OCI-LY1 (cell line): ENCODE data around the gene PNPLA8.

ENCODE experiments used
- H2AFZ ChIP-seq: fragments of 200-600 bp; sonication (generic), shearing (Covaris generic); 2 replicates; pipeline ENCODE4 v1.6.0; 2014; ENCODE audit warnings: antibody characterized with exemption, mild to moderate bottlenecking, low read length
- H3F3A ChIP-seq: fragments of 200-600 bp; sonication (generic), shearing (Covaris generic); 2 replicates; pipeline ENCODE4 v1.6.0; 2014; ENCODE audit warnings: mild to moderate bottlenecking, antibody characterized with exemption, low read length, moderate library complexity; ENCODE audit not compliant: insufficient read depth
- H3K27ac ChIP-seq: fragments of 200-600 bp; sonication (generic); 2 replicates; pipeline ENCODE4 v1.5.1; 2014; ENCODE audit warnings: low read length, mixed run types, mild to moderate bottlenecking, low read depth; ENCODE audit not compliant: poor library complexity, severe bottlenecking
- H3K27me3 ChIP-seq: fragments of 200-600 bp; sonication (generic); 2 replicates; pipeline ENCODE4 v1.6.0; 2014; ENCODE audit warnings: antibody characterized with exemption, mild to moderate bottlenecking, low read length, moderate library complexity; ENCODE audit not compliant: insufficient read depth
- H3K36me3 ChIP-seq: fragments of 200-600 bp; sonication (generic); 2 replicates; pipeline ENCODE4 v1.6.1; 2014; ENCODE audit warnings: mild to moderate bottlenecking, antibody characterized with exemption, low read length, moderate library complexity, mixed read lengths; ENCODE audit not compliant: insufficient read depth
- H3K4me1 ChIP-seq: fragments of 200-600 bp; sonication (generic); 2 replicates; pipeline ENCODE4 v1.5.1; 2014; ENCODE audit warnings: mild to moderate bottlenecking, low read length, moderate library complexity; ENCODE audit not compliant: insufficient read depth, severe bottlenecking
- H3K4me2 ChIP-seq: fragments of 200-600 bp; sonication (generic), shearing (Covaris generic); 2 replicates; pipeline ENCODE4 v1.6.1; 2014; ENCODE audit warnings: low read length
- H3K4me3 ChIP-seq: fragments of 200-600 bp; sonication (generic); 2 replicates; pipeline ENCODE4 v1.5.1; 2014; ENCODE audit warnings: low read length, low read depth, mild to moderate bottlenecking, mixed read lengths; ENCODE audit not compliant: poor library complexity, severe bottlenecking
- H3K79me2 ChIP-seq: fragments of 200-600 bp; shearing (Covaris generic); 2 replicates; pipeline ENCODE4 v1.6.1; 2016; ENCODE audit warnings: mixed run types, low read length, mixed read lengths; ENCODE audit not compliant: insufficient read depth
- H3K9ac ChIP-seq: fragments of 200-600 bp; sonication (generic), shearing (Covaris generic); 2 replicates; pipeline ENCODE4 v1.6.1; 2014; ENCODE audit warnings: mild to moderate bottlenecking, low read length, mixed read lengths
- H3K9me2 ChIP-seq: fragments of 200-600 bp; sonication (generic), shearing (Covaris generic); 2 replicates; pipeline ENCODE4 v1.6.1; 2014; ENCODE audit warnings: low read depth, mild to moderate bottlenecking, low read length, mixed read lengths
- H3K9me3 ChIP-seq: fragments of 200-600 bp; shearing (Covaris generic); 2 replicates; pipeline ENCODE4 v1.6.1; 2014; ENCODE audit warnings: low read length, mixed read lengths
- H4K20me1 ChIP-seq: fragments of 200-600 bp; sonication (generic), shearing (Covaris generic); 2 replicates; pipeline ENCODE4 v1.6.0; 2016; ENCODE audit warnings: mild to moderate bottlenecking, low read length; ENCODE audit not compliant: insufficient read depth
- EZH2 ChIP-seq: fragments of 200-600 bp; sonication (generic), shearing (Covaris generic); IDR thresholded peaks from 2 replicates; pipeline ENCODE4 v1.8.0; 2017; ENCODE audit warnings: borderline replicate concordance, mixed run types, mild to moderate bottlenecking, antibody characterized with exemption, low read length, moderate library complexity, mixed read lengths
- TF ChIP-seq, protein P1 (sequence below): fragments of 200-600 bp; sonication (generic), shearing (Covaris generic); IDR thresholded peaks from 2 replicates; pipeline ENCODE4 v1.5.1; 2017; ENCODE audit warnings: mild to moderate bottlenecking, antibody characterized with exemption, low read length, moderate library complexity, mixed read lengths

The PNPLA8 gene

DNA sequence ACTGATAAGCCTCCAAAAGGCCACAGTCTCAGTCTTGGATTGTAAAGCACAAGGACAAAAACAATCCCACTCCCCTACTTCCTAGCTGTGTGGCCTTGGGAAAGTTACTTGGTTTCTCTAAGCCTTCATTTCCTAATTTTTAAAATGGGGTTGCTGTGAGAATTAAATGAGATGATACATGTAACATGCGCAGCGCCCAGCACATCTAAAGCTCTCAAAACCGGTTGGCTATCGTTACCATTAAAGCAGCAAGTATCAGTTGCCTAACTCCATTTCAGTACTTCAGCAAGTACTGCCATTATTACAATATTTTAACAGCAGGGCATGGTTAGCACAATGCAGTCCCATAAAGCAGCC is 71.6 kb downstream of the PNPLA8 start:
- Histone ChIP-seq H3K79me2 (no peaks in the 10 kb centered on the region), H3K4me3 (no peak overlapping the region), H3K9me3 (no peaks in the 10 kb centered on the region), H3K4me2 (no peak overlapping the region), H3F3A (no peaks in the 10 kb centered on the region), H3K9me2 (no peaks in the 10 kb centered on the region), H2AFZ (no peak overlapping the region), H3K27ac (no peak overlapping the region), H3K9ac (no peak overlapping the region), H4K20me1 (no peaks in the 10 kb centered on the region), H3K27me3 (no peaks in the 10 kb centered on the region), H3K4me1 (peaks cover 5% of the 10 kb centered on the region), H3K36me3 (no peaks in the 10 kb centered on the region)
- TF ChIP-seq EZH2: no peak

DNA sequence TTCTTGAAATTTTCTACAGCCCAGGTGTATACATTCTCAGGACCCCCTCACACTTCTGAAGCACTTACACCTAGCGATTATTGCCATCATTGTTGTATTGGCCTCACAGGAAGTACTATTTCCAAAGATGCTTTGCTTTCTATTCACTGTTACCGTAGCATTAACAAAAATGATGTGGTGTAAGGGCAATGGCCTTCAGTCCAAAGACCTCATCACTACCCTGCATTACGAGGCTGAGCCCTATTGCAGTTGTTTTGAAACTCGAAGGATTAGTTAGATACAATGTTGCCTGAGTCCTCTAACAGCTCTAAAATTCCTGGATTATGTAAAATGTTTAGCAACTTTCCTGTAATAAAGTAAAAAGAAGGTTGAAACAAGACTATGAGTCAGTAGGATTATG is 72.6 kb downstream of the PNPLA8 start:
- H3K27me3 ChIP-seq: no peaks in the 10 kb centered on the region
- TF ChIP-seq EZH2: no peak
- TF ChIP-seq, protein P1, sequence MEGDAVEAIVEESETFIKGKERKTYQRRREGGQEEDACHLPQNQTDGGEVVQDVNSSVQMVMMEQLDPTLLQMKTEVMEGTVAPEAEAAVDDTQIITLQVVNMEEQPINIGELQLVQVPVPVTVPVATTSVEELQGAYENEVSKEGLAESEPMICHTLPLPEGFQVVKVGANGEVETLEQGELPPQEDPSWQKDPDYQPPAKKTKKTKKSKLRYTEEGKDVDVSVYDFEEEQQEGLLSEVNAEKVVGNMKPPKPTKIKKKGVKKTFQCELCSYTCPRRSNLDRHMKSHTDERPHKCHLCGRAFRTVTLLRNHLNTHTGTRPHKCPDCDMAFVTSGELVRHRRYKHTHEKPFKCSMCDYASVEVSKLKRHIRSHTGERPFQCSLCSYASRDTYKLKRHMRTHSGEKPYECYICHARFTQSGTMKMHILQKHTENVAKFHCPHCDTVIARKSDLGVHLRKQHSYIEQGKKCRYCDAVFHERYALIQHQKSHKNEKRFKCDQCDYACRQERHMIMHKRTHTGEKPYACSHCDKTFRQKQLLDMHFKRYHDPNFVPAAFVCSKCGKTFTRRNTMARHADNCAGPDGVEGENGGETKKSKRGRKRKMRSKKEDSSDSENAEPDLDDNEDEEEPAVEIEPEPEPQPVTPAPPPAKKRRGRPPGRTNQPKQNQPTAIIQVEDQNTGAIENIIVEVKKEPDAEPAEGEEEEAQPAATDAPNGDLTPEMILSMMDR: no peak
- H4K20me1 ChIP-seq: no peaks in the 10 kb centered on the region
- no peaks in the 10 kb centered on the region for H3K36me3 ChIP-seq
- no peaks in the 10 kb centered on the region for H3K9me2 ChIP-seq
- H3K4me2 ChIP-seq: no peak overlapping the region
- no peaks in the 10 kb centered on the region for H3F3A ChIP-seq
- no peaks in the 10 kb centered on the region for H3K9me3 ChIP-seq
- H2AFZ ChIP-seq: no peak overlapping the region
- no peak overlapping the region for H3K27ac ChIP-seq
- H3K4me3 ChIP-seq: no peak overlapping the region
- no peak overlapping the region for H3K9ac ChIP-seq
- peaks cover 5% of the 10 kb centered on the region for H3K4me1 ChIP-seq
- no peaks in the 10 kb centered on the region for H3K79me2 ChIP-seq

DNA sequence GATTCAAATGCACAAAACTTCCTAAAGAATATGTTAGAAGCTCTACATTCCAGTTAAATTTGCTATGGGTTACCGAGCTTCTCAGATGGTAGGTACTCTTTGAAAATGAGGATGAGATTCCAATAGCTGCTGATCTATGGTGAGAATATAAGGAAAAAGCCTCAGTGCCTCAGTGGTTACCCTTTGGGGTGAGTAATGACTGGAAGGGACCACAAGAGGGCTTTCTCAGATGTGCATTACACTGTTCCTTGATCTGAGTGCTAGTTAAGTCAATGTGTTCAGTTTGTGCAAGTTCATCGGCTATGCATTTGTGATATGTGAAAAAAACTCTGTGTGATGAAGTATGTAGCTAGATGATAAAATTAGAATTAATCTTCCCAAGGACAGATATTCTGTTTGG is 73.2 kb downstream of the PNPLA8 start:
- Histone ChIP-seq H4K20me1 (no peaks in the 10 kb centered on the region), H3K4me1 (peaks cover 5% of the 10 kb centered on the region), H3K79me2 (no peaks in the 10 kb centered on the region), H3K27me3 (no peaks in the 10 kb centered on the region), H3K9me3 (no peaks in the 10 kb centered on the region), H3K9ac (no peak overlapping the region), H3K9me2 (no peaks in the 10 kb centered on the region), H3K27ac (no peak overlapping the region), H3K4me2 (no peak overlapping the region), H2AFZ (no peak overlapping the region), H3F3A (no peaks in the 10 kb centered on the region), H3K4me3 (no peak overlapping the region), H3K36me3 (no peaks in the 10 kb centered on the region)
- TF ChIP-seq, protein P1: peak; percentile 78
- TF ChIP-seq EZH2: no peak

DNA sequence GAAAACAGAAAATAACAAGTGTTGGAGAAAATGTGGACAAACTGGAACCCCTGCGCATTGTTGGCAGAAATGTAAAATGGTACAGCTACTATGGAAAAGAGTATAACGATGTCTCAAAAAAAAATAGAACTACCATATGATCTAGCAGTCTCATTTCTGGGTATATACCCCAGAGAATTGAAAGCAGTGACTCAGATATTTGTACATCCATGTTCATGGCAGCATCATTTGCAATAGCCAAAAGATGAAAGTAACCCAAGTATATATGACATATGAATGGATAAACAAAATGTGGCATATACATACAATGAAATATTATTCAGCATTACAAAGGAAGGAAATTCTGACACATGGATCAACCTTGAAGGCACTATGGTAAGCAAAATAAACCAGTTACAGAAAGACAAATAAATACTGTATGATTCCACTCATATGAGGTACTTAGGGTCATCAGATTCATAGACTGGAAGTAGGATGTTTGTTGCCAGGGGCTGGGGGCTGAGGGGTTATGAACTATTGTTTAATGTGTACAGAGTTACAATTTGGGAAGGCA is 74.6 kb downstream of the PNPLA8 start:
- Histone ChIP-seq H3K4me1 (peaks cover 5% of the 10 kb centered on the region), H3K27ac (no peak overlapping the region), H3K9me2 (no peaks in the 10 kb centered on the region), H3F3A (no peaks in the 10 kb centered on the region), H3K4me3 (no peak overlapping the region), H3K79me2 (no peaks in the 10 kb centered on the region), H3K27me3 (no peaks in the 10 kb centered on the region), H2AFZ (no peak overlapping the region), H3K36me3 (no peaks in the 10 kb centered on the region), H3K9ac (no peak overlapping the region), H3K9me3 (no peaks in the 10 kb centered on the region), H3K4me2 (no peak overlapping the region), H4K20me1 (no peaks in the 10 kb centered on the region)
- TF ChIP-seq, protein P1: no peak
- TF ChIP-seq EZH2: no peak
